ENCODE data around the gene PHACTR2.

Gene PHACTR2

GRCh38 chr6:143698759-143699429, 21.1 kb downstream of the PHACTR2 start:
- no peaks in the 10 kb centered on the region for H3K4me1 ChIP-seq (ENCODE audit: insufficient read depth, low read length)
- no peaks in the 10 kb centered on the region for H3K36me3 ChIP-seq (ENCODE audit: insufficient read depth, low read length)
- no peak overlapping the region for H2AFZ ChIP-seq (ENCODE audit: low read depth, low read length)
- no peak for TF ChIP-seq CTCF (IDR thresholded peaks at IDR 0.05; ENCODE audit: borderline replicate concordance, extremely low read depth, low read length, poor library complexity, severe bottlenecking)
- no peak for TF ChIP-seq EZH2 (IDR thresholded peaks at IDR 0.05; ENCODE audit: borderline replicate concordance, low read depth, low read length, severe bottlenecking)
- H3K9ac ChIP-seq (ENCODE audit: low read depth, low read length), result no peak overlapping the region
- H3K9me3 ChIP-seq (ENCODE audit: insufficient read depth, low read length, severe bottlenecking), result no peaks in the 10 kb centered on the region
- no peaks in the 10 kb centered on the region for H3K27me3 ChIP-seq (ENCODE audit: insufficient read depth, low read length, poor library complexity)
- no peak overlapping the region for H3K27ac ChIP-seq (ENCODE audit: low read length)
- no peaks in the 10 kb centered on the region for H4K20me1 ChIP-seq (ENCODE audit: insufficient read depth, low read length)
- no peak for ATAC-seq (ENCODE audit: insufficient read depth, low read depth)
- H3K79me2 ChIP-seq (ENCODE audit: insufficient read depth, low read length), result no peaks in the 10 kb centered on the region
- no peak for DNase-seq
- H3K4me3 ChIP-seq (ENCODE audit: low read depth in 1 of 2, low read length in 2 of 2), result no peak overlapping the region
- no peak overlapping the region for H3K4me2 ChIP-seq (ENCODE audit: insufficient read depth, low read length)

GRCh38 chr6:143699430-143699825, 21.7 kb downstream of the PHACTR2 start:
- Histone ChIP-seq H4K20me1 (ENCODE audit: insufficient read depth, low read length) (no peaks in the 10 kb centered on the region), H3K27me3 (ENCODE audit: insufficient read depth, low read length, poor library complexity) (no peaks in the 10 kb centered on the region)
- no peak for DNase-seq

GRCh38 chr6:143700684-143701348, 23.1 kb downstream of the PHACTR2 start:
- Histone ChIP-seq H3K27me3 (ENCODE audit: insufficient read depth, low read length, poor library complexity) (no peaks in the 10 kb centered on the region), H3K9ac (ENCODE audit: low read depth, low read length) (no peak overlapping the region), H3K27ac (ENCODE audit: low read length) (no peak overlapping the region), H3K4me1 (ENCODE audit: insufficient read depth, low read length) (no peaks in the 10 kb centered on the region), H3K9me3 (ENCODE audit: insufficient read depth, low read length, severe bottlenecking) (no peaks in the 10 kb centered on the region), H3K36me3 (ENCODE audit: insufficient read depth, low read length) (no peaks in the 10 kb centered on the region), H4K20me1 (ENCODE audit: insufficient read depth, low read length) (no peaks in the 10 kb centered on the region), H3K79me2 (ENCODE audit: insufficient read depth, low read length) (no peaks in the 10 kb centered on the region), H3K4me2 (ENCODE audit: insufficient read depth, low read length) (no peak overlapping the region), H3K4me3 (ENCODE audit: low read depth in 1 of 2, low read length in 2 of 2) (no peak overlapping the region), H2AFZ (ENCODE audit: low read depth, low read length) (no peak overlapping the region)
- ATAC-seq (ENCODE audit: insufficient read depth, low read depth) (no peak), DNase-seq (no peak)
- no peak for TF ChIP-seq EZH2 (IDR thresholded peaks at IDR 0.05; ENCODE audit: borderline replicate concordance, low read depth, low read length, severe bottlenecking)
- no peak for TF ChIP-seq CTCF (IDR thresholded peaks at IDR 0.05; ENCODE audit: borderline replicate concordance, extremely low read depth, low read length, poor library complexity, severe bottlenecking)

More at GRCh38 chr6:143699430-143699825, 21.7 kb downstream of the PHACTR2 start:
- Histone ChIP-seq H3K9me3 (ENCODE audit: insufficient read depth, low read length, severe bottlenecking) (no peaks in the 10 kb centered on the region), H3K79me2 (ENCODE audit: insufficient read depth, low read length) (no peaks in the 10 kb centered on the region), H3K27ac (ENCODE audit: low read length) (no peak overlapping the region), H3K4me1 (ENCODE audit: insufficient read depth, low read length) (no peaks in the 10 kb centered on the region), H3K9ac (ENCODE audit: low read depth, low read length) (no peak overlapping the region), H3K36me3 (ENCODE audit: insufficient read depth, low read length) (no peaks in the 10 kb centered on the region), H2AFZ (ENCODE audit: low read depth, low read length) (no peak overlapping the region), H3K4me2 (ENCODE audit: insufficient read depth, low read length) (no peak overlapping the region), H3K4me3 (ENCODE audit: low read depth in 1 of 2, low read length in 2 of 2) (no peak overlapping the region)
- no peak for ATAC-seq (ENCODE audit: insufficient read depth, low read depth)
- no peak for TF ChIP-seq EZH2 (IDR thresholded peaks at IDR 0.05; ENCODE audit: borderline replicate concordance, low read depth, low read length, severe bottlenecking)
- TF ChIP-seq CTCF (IDR thresholded peaks at IDR 0.05; ENCODE audit: borderline replicate concordance, extremely low read depth, low read length, poor library complexity, severe bottlenecking), result no peak
